ENCODE data around the gene COPG2.

GRCh38 chr7:130461272-130461671, 207.3 kb downstream of the COPG2 start:
- no peak for TF ChIP-seq CTCF (IDR thresholded peaks at IDR 0.05)
- TF ChIP-seq POLR2A (IDR thresholded peaks at IDR 0.05) = no peak
